Spleen (tissue), 11 donors: ENCODE measurements around the gene SYNRG. TPM values are rescaled to one million over a fixed set of nuclear protein-coding genes. Genes with fewer than 3 reads are reported as not detected.

Source experiments
- DNase-seq: peaks from one replicate; pipeline ENCODE4 v3.0.0-alpha.2; 2020
- H3K27ac ChIP-seq, 8 donors: fragments of 200-600 bp; sonication (generic) in 7 of 8; 1 replicate in 4 of 8; 2 replicates in 4 of 8; pipeline versions ENCODE4 v1.5.0 to v1.8.0; 2016 to 2021; ENCODE audit warnings: inconsistent platforms in 4 of 8, mild to moderate bottlenecking in 4 of 8, moderate library complexity in 1 of 8
- H3K27me3 ChIP-seq, 7 donors: fragments of 200-600 bp; sonication (generic) in 6 of 7; replicated peaks in 1 of 7; 1 replicate in 4 of 7; 2 replicates in 3 of 7; pipeline versions ENCODE4 v1.5.0 to v1.8.0; 2016 to 2021; ENCODE audit warnings: inconsistent platforms in 3 of 7, mild to moderate bottlenecking in 1 of 7
- H3K36me3 ChIP-seq, 6 donors: fragments of 200-600 bp; sonication (generic) in 5 of 6; 1 replicate in 4 of 6; 2 replicates in 2 of 6; pipeline versions ENCODE4 v1.5.0 to v1.8.0; 2016 to 2021; ENCODE audit warnings: inconsistent platforms in 2 of 6
- H3K4me1 ChIP-seq, 6 donors: fragments of 200-600 bp; sonication (generic) in 5 of 6; 1 replicate in 3 of 6; 2 replicates in 3 of 6; pipeline versions ENCODE4 v1.5.0 to v1.8.0; 2016 to 2021; ENCODE audit warnings: inconsistent platforms in 3 of 6
- H3K4me3 ChIP-seq, 8 donors: fragments of 200-600 bp; sonication (generic) in 7 of 8; 1 replicate in 4 of 8; 2 replicates in 4 of 8; pipeline versions ENCODE4 v1.5.0 to v1.8.0; 2016 to 2021; ENCODE audit warnings: inconsistent platforms in 4 of 8, mild to moderate bottlenecking in 4 of 8, moderate library complexity in 2 of 8
- H3K9me3 ChIP-seq, 8 donors: fragments of 200-600 bp; sonication (generic) in 7 of 8; 1 replicate in 4 of 8; 2 replicates in 4 of 8; pipeline versions ENCODE4 v1.5.0 to v1.8.0; 2016 to 2021; ENCODE audit warnings: inconsistent platforms in 4 of 8
- CTCF ChIP-seq, 11 experiments: fragments of 200-600 bp in 7 of 11; fragments of 450-650 bp in 4 of 11; sonication (generic) in 4 of 11; IDR thresholded peaks in 8 of 11; conservative IDR thresholded peaks in 3 of 11; 1 replicate in 7 of 11; 2 replicates in 4 of 11; pipeline versions ENCODE4 v1.4.0 to v1.8.0; 2016 to 2021; ENCODE audit warnings: antibody characterized with exemption in 11 of 11, inconsistent platforms in 4 of 11, mild to moderate bottlenecking in 1 of 11
- POLR2A ChIP-seq, 3 donors: fragments of 450-650 bp; IDR thresholded peaks; one replicate each; pipeline ENCODE4 v1.5.1; 2017; ENCODE audit warnings: antibody characterized with exemption in 3 of 3, mild to moderate bottlenecking in 1 of 3
- POLR2AphosphoS5 ChIP-seq, 3 donors: sonication (generic); formaldehyde crosslinking; IDR thresholded peaks; one replicate each; pipeline ENCODE4 v1.5.1; 2017; ENCODE audit warnings: antibody characterized with exemption in 3 of 3
- WGBS, 5 donors: extraction: QIAGEN DNeasy Blood & Tissue Kit in 3 of 5; methylation state at CpG; one replicate each; pipeline versions ENCODE4 v1.1.5 to v1.1.7; 2013 to 2018; 5-methylcytosine and 5-hydroxymethylcytosine counted together
- intact Hi-C: fragments of 100-400 bp; cut with DNase I; formaldehyde crosslinking; loops from one replicate; pipeline ENCODE4 v1.15.0; 2023; ENCODE audit warnings: low total_unique reads
- polyA plus RNA-seq, 3 donors: library from polyadenylated mRNA; stranded (reverse); fragments of 200-250 nt; gene quantifications; one replicate each; pipeline ENCODE4 v1.2.1, GENCODE V29; 2013
- total RNA-seq, 7 donors: library from RNA; depleted of rRNA in 3 of 7; stranded (reverse); fragments of >200 nt in 3 of 7; fragmentation: NEBNext Ultra II Directional in 4 of 7; extraction: Animal tissue kit (Norgen Biotek cat#: 25700) in 4 of 7; gene quantifications; one replicate each; pipeline versions ENCODE4 v1.1.0 to v1.2.1, GENCODE V29; 2016 to 2021
- donor health status: healthy with polysubstance abuse.
- donor health status: DM: no; HTN: no; CAD: no; lungs with moderate emphysema.
- donor health status: DM: no; HTN: no; CAD: no.
- donor health status: Bipolar disorder and iron deficiency.
- donor health status: healthy.
- donor health status: DM: no; HTN: no; CAD: no.
- donor health status: DM: yes; HTN: yes; CAD: no.

Gene SYNRG
- total and polyA plus RNA-seq, 10 donors = 10.9 to 91.3 (median 69.8) TPM

GRCh38 chr17:37604556-37604955 is 4.7 kb downstream of the SYNRG start:
- DNase-seq = no peak
- 71 to 83% (median 81%) methylated on average over 6 of the region's 6 CpGs for WGBS, 5 donors
- intact Hi-C loops = no loop called here
- Histone ChIP-seq H3K9me3 (no peaks in the 10 kb centered on the region), H3K4me1 (peaks cover 26 to 91% (median 62%) of the 10 kb centered on the region in 6 donors), H3K36me3 (peaks cover 0 to 43% (median 13%) of the 10 kb centered on the region in 6 donors), H3K4me3 (no peak overlapping the region), H3K27me3 (no peaks in the 10 kb centered on the region), H3K27ac (peak overlapping the region in 4 of 8 donors; percentile 95 to 99 (median 98))
- TF ChIP-seq POLR2A (IDR thresholded peaks at IDR 0.05) = no peak
- no peak for TF ChIP-seq POLR2AphosphoS5 (IDR thresholded peaks at IDR 0.05)
- no peak for TF ChIP-seq CTCF (IDR thresholded peaks at IDR 0.05 in 8 of 11, conservative IDR thresholded peaks at IDR 0.05 in 3 of 11)

DNA sequence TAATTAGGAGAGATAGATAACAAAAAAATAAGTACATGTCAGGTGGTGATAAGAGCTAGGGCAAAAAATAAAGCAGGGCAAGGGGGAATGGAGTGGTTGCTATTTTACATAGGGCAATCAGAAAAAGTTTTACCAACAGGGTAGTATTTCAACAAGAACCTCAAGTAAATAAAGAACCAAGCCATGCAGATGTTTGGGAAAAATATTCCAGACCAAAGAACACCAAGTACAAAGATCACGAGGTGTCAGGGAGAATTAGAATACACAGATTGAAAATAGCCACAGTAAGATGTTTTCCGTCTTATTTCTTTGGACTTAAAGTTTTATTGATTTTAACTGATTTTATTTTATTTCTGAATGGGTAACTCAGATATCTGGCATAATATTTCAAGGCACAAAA is 11.1 kb downstream of the SYNRG start:
- Histone ChIP-seq H3K9me3 (no peaks in the 10 kb centered on the region), H3K27me3 (no peaks in the 10 kb centered on the region), H3K4me1 (peaks cover 0 to 71% (median 12%) of the 10 kb centered on the region in 6 donors), H3K27ac (no peak overlapping the region), H3K4me3 (no peak overlapping the region), H3K36me3 (peaks cover 4 to 96% (median 67%) of the 10 kb centered on the region in 6 donors)
- DNase-seq = no peak
- 92 to 97% (median 94%) methylated on average over 2 of the region's 2 CpGs for WGBS, 5 donors
- TF ChIP-seq POLR2AphosphoS5 (IDR thresholded peaks at IDR 0.05) (no peak), CTCF (IDR thresholded peaks at IDR 0.05 in 8 of 11, conservative IDR thresholded peaks at IDR 0.05 in 3 of 11) (no peak), POLR2A (IDR thresholded peaks at IDR 0.05) (no peak)
- intact Hi-C loops = no loop called here

- H3K4me1 ChIP-seq = peaks cover 0 to 72% (median 24%) of the 10 kb centered on the region in 6 donors
- TF ChIP-seq POLR2A (IDR thresholded peaks at IDR 0.05) (no peak), CTCF (IDR thresholded peaks at IDR 0.05 in 8 of 11, conservative IDR thresholded peaks at IDR 0.05 in 3 of 11) (no peak), POLR2AphosphoS5 (IDR thresholded peaks at IDR 0.05) (no peak)
- no peak overlapping the region for H3K4me3 ChIP-seq
- no peak overlapping the region for H3K27ac ChIP-seq
- 85 to 95% (median 93%) methylated on average over 6 of the region's 6 CpGs for WGBS, 5 donors
- no peak for DNase-seq
- H3K36me3 ChIP-seq = peaks cover 0 to 98% (median 52%) of the 10 kb centered on the region in 6 donors
- intact Hi-C loops = no loop called here
- H3K9me3 ChIP-seq = no peaks in the 10 kb centered on the region
- no peaks in the 10 kb centered on the region for H3K27me3 ChIP-seq
Measured at GRCh38 chr17:37592291-37592690, 16.9 kb downstream of the SYNRG start.

DNA sequence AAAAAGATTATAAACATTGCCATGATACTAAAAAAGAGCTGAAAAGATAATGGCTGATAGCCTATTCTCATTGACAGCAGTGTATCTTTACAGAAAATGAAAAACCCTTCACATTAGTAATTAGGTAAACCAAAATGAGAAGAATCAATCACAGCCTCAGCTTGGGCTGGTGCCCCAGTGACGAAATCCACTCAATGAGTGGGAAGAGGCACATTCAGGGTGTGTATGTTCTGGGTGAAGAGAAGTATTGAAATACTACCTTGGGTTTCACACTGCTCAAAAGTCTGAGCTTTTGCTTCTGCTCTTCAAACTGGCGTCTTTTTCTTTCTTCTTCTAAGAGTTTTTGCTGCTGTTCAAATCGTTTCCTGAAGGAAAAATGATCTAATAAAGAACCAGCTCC is 24.2 kb downstream of the SYNRG start:
- H3K4me3 ChIP-seq = no peak overlapping the region
- no peaks in the 10 kb centered on the region for H3K27me3 ChIP-seq
- no peaks in the 10 kb centered on the region for H3K9me3 ChIP-seq
- TF ChIP-seq POLR2A (IDR thresholded peaks at IDR 0.05) = no peak
- no peak for TF ChIP-seq POLR2AphosphoS5 (IDR thresholded peaks at IDR 0.05)
- no peak for TF ChIP-seq CTCF (IDR thresholded peaks at IDR 0.05 in 8 of 11, conservative IDR thresholded peaks at IDR 0.05 in 3 of 11)
- H3K4me1 ChIP-seq = peaks cover 0 to 25% (median 4%) of the 10 kb centered on the region in 6 donors
- H3K36me3 ChIP-seq = peaks cover 11 to 100% (median 75%) of the 10 kb centered on the region in 6 donors
- H3K27ac ChIP-seq = no peak overlapping the region
- DNase-seq = no peak
- WGBS, 5 donors = 89 to 97% (median 94%) methylated on average over 3 of the region's 3 CpGs
- intact Hi-C loops = no loop called here
